NCI-H1048 (cell line): ENCODE data around the gene RER1.

ENCODE experiments used
- DNase-seq: peaks from one replicate; lab custom pipeline; 2025; lab: John Stamatoyannopoulos, UW

RER1 gene

GRCh38 chr1:2375923-2376260 lies 15.7 kb upstream of the RER1 start:
- DNase-seq = no peak

GRCh38 chr1:2376261-2376741 lies 15.3 kb upstream of the RER1 start:
- no peak for DNase-seq

GRCh38 chr1:2376931-2377672 lies 14.5 kb upstream of the RER1 start:
- DNase-seq = no peak

GRCh38 chr1:2377751-2378440 lies 13.7 kb upstream of the RER1 start:
- DNase-seq = no peak

- no peak for DNase-seq
Measured at GRCh38 chr1:2378441-2378851, 13.2 kb upstream of the RER1 start.

GRCh38 chr1:2378956-2379732 lies 12.5 kb upstream of the RER1 start:
- no peak for DNase-seq

GRCh38 chr1:2379733-2380404 lies 11.8 kb upstream of the RER1 start:
- no peak for DNase-seq

- DNase-seq = no peak
Measured at GRCh38 chr1:2380816-2381591, 10.6 kb upstream of the RER1 start.

GRCh38 chr1:2381741-2382620 lies 9.7 kb upstream of the RER1 start:
- no peak for DNase-seq

GRCh38 chr1:2382621-2383361 lies 8.8 kb upstream of the RER1 start:
- no peak for DNase-seq

- DNase-seq = no peak
Measured at GRCh38 chr1:2383576-2383975, 8.1 kb upstream of the RER1 start.

GRCh38 chr1:2384130-2384860 lies 7.3 kb upstream of the RER1 start:
- DNase-seq = no peak

- DNase-seq = no peak
Measured at GRCh38 chr1:2384941-2385481, 6.6 kb upstream of the RER1 start.

GRCh38 chr1:2385606-2386280 lies 5.9 kb upstream of the RER1 start:
- DNase-seq = no peak

GRCh38 chr1:2386636-2387611 lies 4.7 kb upstream of the RER1 start:
- no peak for DNase-seq

GRCh38 chr1:2388004-2388913 lies 3.4 kb upstream of the RER1 start:
- DNase-seq = no peak
